ENCODE results near the gene TNS3.

GRCh38 chr7:47360301-47360900, 221.5 kb downstream of the TNS3 start:
- TF ChIP-seq RUNX3 (IDR thresholded peaks at IDR 0.05; ENCODE audit: low read length) (no peak), ATF7 (IDR thresholded peaks at IDR 0.05; ENCODE audit: low read depth) (no peak), POLR2A (IDR thresholded peaks at IDR 0.05; ENCODE audit: low read depth, low read length) (no peak), EGR1 (IDR thresholded peaks at IDR 0.05; ENCODE audit: borderline replicate concordance in 1 of 2, low read depth in 2 of 2, low read length in 2 of 2) (no peak), CTCF (IDR thresholded peaks at IDR 0.05 in 2 of 3, conservative IDR thresholded peaks at IDR 0.05 in 1 of 3; ENCODE audit: control insufficient read depth in 2 of 3, extremely low read depth in 1 of 3, insufficient read depth in 1 of 3, low read depth in 3 of 3, low read length in 3 of 3) (no peak), POLR2AphosphoS5 (IDR thresholded peaks at IDR 0.05; ENCODE audit: low read length) (no peak), BACH1 (IDR thresholded peaks at IDR 0.05; ENCODE audit: borderline replicate concordance) (no peak), ZNF24 (IDR thresholded peaks at IDR 0.05) (no peak), MAX (IDR thresholded peaks at IDR 0.05; ENCODE audit: low read depth, low read length) (no peak), PAX8 (IDR thresholded peaks at IDR 0.05) (no peak), ATF2 (IDR thresholded peaks at IDR 0.05; ENCODE audit: low read length) (no peak)

All from GM12878 (cell line).